ENCODE results near the gene GAGE12F.
"Not testable (repeated sequence)": the region's sequence is repeated elsewhere in the genome, so short reads cannot be mapped to it uniquely, and the experiment has no call there.

Gene GAGE12F, protein sequence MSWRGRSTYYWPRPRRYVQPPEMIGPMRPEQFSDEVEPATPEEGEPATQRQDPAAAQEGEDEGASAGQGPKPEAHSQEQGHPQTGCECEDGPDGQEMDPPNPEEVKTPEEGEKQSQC

DNA sequence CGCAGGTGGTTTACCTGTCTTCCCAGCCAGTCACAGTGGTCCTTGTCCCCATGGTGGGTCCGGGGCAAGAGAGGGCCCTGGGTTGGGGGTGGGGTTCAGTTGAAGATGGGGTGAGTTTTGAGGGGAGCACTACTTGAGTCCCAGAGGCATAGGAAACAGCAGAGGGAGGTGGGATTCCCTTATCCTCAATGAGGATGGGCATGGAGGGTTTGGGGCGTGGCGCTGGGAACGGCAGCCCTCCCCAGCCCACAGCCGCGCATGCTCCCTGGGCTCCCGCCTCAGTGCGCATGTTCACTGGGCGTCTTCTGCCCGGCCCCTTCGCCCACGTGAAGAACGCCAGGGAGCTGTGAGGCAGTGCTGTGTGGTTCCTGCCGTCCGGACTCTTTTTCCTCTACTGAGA, at the start of gene GAGE12F:
Gene GAGE12F (plus strand): TSS at position 301 of the 400 bp plus-strand sequence. CDS start 1,155 bp downstream, outside the sequence.
- TF ChIP-seq GATA3, GATA2 (IDR thresholded peaks at IDR 0.05; ENCODE audit: low read depth, low read length): not testable (repeated sequence)

DNA sequence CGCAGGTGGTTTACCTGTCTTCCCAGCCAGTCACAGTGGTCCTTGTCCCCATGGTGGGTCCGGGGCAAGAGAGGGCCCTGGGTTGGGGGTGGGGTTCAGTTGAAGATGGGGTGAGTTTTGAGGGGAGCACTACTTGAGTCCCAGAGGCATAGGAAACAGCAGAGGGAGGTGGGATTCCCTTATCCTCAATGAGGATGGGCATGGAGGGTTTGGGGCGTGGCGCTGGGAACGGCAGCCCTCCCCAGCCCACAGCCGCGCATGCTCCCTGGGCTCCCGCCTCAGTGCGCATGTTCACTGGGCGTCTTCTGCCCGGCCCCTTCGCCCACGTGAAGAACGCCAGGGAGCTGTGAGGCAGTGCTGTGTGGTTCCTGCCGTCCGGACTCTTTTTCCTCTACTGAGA, 28.8 kb upstream of the GAGE12F start, which contains the start of gene GAGE12C:
Gene GAGE12C (plus strand): TSS at position 301 of the 400 bp plus-strand sequence. CDS start 1,155 bp downstream, outside the sequence.
- TF ChIP-seq GATA2, GATA3 (IDR thresholded peaks at IDR 0.05; ENCODE audit: low read depth, low read length): not testable (repeated sequence)

DNA sequence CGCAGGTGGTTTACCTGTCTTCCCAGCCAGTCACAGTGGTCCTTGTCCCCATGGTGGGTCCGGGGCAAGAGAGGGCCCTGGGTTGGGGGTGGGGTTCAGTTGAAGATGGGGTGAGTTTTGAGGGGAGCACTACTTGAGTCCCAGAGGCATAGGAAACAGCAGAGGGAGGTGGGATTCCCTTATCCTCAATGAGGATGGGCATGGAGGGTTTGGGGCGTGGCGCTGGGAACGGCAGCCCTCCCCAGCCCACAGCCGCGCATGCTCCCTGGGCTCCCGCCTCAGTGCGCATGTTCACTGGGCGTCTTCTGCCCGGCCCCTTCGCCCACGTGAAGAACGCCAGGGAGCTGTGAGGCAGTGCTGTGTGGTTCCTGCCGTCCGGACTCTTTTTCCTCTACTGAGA, 19.2 kb upstream of the GAGE12F start, which contains the start of gene GAGE12D:
Gene GAGE12D (plus strand): TSS at position 301 of the 400 bp plus-strand sequence. CDS start 1,155 bp downstream, outside the sequence.
- not testable (repeated sequence) for TF ChIP-seq GATA3, GATA2 (IDR thresholded peaks at IDR 0.05; ENCODE audit: low read depth, low read length)

DNA sequence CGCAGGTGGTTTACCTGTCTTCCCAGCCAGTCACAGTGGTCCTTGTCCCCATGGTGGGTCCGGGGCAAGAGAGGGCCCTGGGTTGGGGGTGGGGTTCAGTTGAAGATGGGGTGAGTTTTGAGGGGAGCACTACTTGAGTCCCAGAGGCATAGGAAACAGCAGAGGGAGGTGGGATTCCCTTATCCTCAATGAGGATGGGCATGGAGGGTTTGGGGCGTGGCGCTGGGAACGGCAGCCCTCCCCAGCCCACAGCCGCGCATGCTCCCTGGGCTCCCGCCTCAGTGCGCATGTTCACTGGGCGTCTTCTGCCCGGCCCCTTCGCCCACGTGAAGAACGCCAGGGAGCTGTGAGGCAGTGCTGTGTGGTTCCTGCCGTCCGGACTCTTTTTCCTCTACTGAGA, 9.7 kb upstream of the GAGE12F start, which contains the start of gene GAGE12E:
Gene GAGE12E (plus strand): TSS at position 301 of the 400 bp plus-strand sequence. CDS start 1,155 bp downstream, outside the sequence.
- not testable (repeated sequence) for TF ChIP-seq GATA3, GATA2 (IDR thresholded peaks at IDR 0.05; ENCODE audit: low read depth, low read length)

DNA sequence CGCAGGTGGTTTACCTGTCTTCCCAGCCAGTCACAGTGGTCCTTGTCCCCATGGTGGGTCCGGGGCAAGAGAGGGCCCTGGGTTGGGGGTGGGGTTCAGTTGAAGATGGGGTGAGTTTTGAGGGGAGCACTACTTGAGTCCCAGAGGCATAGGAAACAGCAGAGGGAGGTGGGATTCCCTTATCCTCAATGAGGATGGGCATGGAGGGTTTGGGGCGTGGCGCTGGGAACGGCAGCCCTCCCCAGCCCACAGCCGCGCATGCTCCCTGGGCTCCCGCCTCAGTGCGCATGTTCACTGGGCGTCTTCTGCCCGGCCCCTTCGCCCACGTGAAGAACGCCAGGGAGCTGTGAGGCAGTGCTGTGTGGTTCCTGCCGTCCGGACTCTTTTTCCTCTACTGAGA, 9.5 kb downstream of the GAGE12F start, which contains the start of gene GAGE12G:
Gene GAGE12G (plus strand): TSS at position 301 of the 400 bp plus-strand sequence. CDS start 1,155 bp downstream, outside the sequence.
- not testable (repeated sequence) for TF ChIP-seq GATA3, GATA2 (IDR thresholded peaks at IDR 0.05; ENCODE audit: low read depth, low read length)

DNA sequence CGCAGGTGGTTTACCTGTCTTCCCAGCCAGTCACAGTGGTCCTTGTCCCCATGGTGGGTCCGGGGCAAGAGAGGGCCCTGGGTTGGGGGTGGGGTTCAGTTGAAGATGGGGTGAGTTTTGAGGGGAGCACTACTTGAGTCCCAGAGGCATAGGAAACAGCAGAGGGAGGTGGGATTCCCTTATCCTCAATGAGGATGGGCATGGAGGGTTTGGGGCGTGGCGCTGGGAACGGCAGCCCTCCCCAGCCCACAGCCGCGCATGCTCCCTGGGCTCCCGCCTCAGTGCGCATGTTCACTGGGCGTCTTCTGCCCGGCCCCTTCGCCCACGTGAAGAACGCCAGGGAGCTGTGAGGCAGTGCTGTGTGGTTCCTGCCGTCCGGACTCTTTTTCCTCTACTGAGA, 19.0 kb downstream of the GAGE12F start, which contains the start of gene GAGE12H:
Gene GAGE12H (plus strand): TSS at position 301 of the 400 bp plus-strand sequence. CDS start 1,155 bp downstream, outside the sequence.
- TF ChIP-seq GATA3, GATA2 (IDR thresholded peaks at IDR 0.05; ENCODE audit: low read depth, low read length): not testable (repeated sequence)

DNA sequence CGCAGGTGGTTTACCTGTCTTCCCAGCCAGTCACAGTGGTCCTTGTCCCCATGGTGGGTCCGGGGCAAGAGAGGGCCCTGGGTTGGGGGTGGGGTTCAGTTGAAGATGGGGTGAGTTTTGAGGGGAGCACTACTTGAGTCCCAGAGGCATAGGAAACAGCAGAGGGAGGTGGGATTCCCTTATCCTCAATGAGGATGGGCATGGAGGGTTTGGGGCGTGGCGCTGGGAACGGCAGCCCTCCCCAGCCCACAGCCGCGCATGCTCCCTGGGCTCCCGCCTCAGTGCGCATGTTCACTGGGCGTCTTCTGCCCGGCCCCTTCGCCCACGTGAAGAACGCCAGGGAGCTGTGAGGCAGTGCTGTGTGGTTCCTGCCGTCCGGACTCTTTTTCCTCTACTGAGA, 28.6 kb downstream of the GAGE12F start, which contains the start of gene GAGE2A:
Gene GAGE2A (plus strand): TSS at position 301 of the 400 bp plus-strand sequence. CDS start 1,155 bp downstream, outside the sequence.
- not testable (repeated sequence) for TF ChIP-seq GATA2, GATA3 (IDR thresholded peaks at IDR 0.05; ENCODE audit: low read depth, low read length)

DNA sequence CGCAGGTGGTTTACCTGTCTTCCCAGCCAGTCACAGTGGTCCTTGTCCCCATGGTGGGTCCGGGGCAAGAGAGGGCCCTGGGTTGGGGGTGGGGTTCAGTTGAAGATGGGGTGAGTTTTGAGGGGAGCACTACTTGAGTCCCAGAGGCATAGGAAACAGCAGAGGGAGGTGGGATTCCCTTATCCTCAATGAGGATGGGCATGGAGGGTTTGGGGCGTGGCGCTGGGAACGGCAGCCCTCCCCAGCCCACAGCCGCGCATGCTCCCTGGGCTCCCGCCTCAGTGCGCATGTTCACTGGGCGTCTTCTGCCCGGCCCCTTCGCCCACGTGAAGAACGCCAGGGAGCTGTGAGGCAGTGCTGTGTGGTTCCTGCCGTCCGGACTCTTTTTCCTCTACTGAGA, 38.1 kb downstream of the GAGE12F start, which contains the start of gene GAGE1:
Gene GAGE1 (plus strand): TSS at position 301 of the 400 bp plus-strand sequence. CDS start 1,155 bp downstream, outside the sequence.
- not testable (repeated sequence) for TF ChIP-seq GATA3, GATA2 (IDR thresholded peaks at IDR 0.05; ENCODE audit: low read depth, low read length)

DNA sequence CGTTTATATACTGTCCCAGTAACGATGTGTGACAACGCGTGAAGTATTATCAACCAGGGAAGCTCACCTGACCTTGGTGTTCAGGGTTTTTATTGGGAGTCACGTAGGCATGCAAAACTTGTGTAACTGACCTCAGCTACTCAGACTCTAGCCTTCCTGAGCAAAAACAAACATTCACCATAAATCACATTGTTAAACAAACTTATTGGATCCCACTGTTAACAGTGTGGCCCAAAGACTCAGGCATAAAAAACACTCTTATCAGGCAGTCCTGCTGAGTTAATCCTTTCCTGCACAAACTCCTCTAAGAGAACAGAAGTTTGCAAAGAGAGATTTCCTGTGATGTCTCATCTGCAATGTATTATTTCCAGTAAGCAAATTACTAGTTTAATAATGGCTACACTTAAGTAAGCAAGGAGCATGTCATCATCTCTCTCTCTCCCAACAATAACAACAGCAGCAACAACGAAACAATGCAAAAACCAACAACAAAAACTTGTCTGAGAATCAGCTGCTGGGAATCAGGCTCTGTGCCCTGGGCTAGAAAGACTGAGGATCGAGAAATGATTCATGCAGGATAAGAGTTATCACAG, 50.2 kb downstream of the GAGE12F start:
- TF ChIP-seq GATA2 (IDR thresholded peaks at IDR 0.05; ENCODE audit: low read depth, low read length) (no peak), GATA3 (IDR thresholded peaks at IDR 0.05; ENCODE audit: low read depth, low read length) (no peak)
